GM18520 (cell line): ENCODE data around the gene USP9X.
"Not testable (repeated sequence)": the region's sequence is repeated elsewhere in the genome, so short reads cannot be mapped to it uniquely, and the experiment has no call there.

Experiments used
- ATAC-seq: cut with Tn5 transposase; IDR thresholded peaks from one replicate; pipeline ENCODE4 v1.9.1; 2021; ENCODE audit not compliant: unreplicated experiment

USP9X gene

GRCh38 chrX:41276661-41277506 lies 191.6 kb downstream of the USP9X start:
- ATAC-seq = no peak

GRCh38 chrX:41282307-41282706 lies 197.1 kb downstream of the USP9X start:
- ATAC-seq = not testable (repeated sequence)

- ATAC-seq = not testable (repeated sequence)
These were observed 200.7 kb downstream of the USP9X start for GRCh38 chrX:41285928-41286327.
